B cell (primary cell): Measurements from ENCODE around the gene FUT7. TPM values are rescaled to one million over a fixed set of nuclear protein-coding genes. Genes with fewer than 3 reads are reported as not detected.
A peak's percentile ranks its signal among the peaks of the same experiment; 100 is the strongest.

ENCODE experiments used
- ATAC-seq: fragments of 200-7000 bp; cut with Tn5 transposase; one replicate; pipeline ENCODE4 v1.10.0; 2021; ENCODE audit warnings: low read depth, mild to moderate bottlenecking, moderate number of reproducible peaks, moderate library complexity
- CTCF ChIA-PET: fragments of 350-600 bp; sonication (Branson Sonifier 250); formaldehyde crosslinking; loops from one replicate; lab custom pipeline; 2021; ENCODE audit warnings: antibody characterized with exemption, inconsistent platforms; lab: Charles Lee
- POLR2A ChIA-PET: fragments of 350-600 bp; sonication (Branson Sonifier 250); formaldehyde crosslinking; loops from one replicate; lab custom pipeline; 2021; ENCODE audit warnings: antibody characterized with exemption; lab: Charles Lee
- DNase-seq: peaks from one replicate; pipeline ENCODE4 v3.0.0; 2013
- H2AFZ ChIP-seq: 2 replicates; pipeline ENCODE4 v1.6.1; 2012; ENCODE audit warnings: mild to moderate bottlenecking, low read depth, low read length; ENCODE audit not compliant: insufficient read depth, poor library complexity, severe bottlenecking
- H3K27ac ChIP-seq, 2 donors: 1 replicate in 1 of 2; 2 replicates in 1 of 2; pipeline ENCODE4 v1.5.1; 2012 to 2013; ENCODE audit warnings: low read length in 2 of 2, mild to moderate bottlenecking in 2 of 2, moderate library complexity in 1 of 2
- H3K27me3 ChIP-seq, 4 experiments: fragments of 200-600 bp in 1 of 4; sonication (generic) in 1 of 4; replicated peaks in 1 of 4; 1 replicate in 2 of 4; 2 replicates in 2 of 4; pipeline versions ENCODE4 v1.6.1 to v1.7.0; 2013 to 2016; ENCODE audit warnings: low read length in 3 of 4, mild to moderate bottlenecking in 2 of 4, mixed read lengths in 1 of 4, moderate library complexity in 1 of 4; ENCODE audit not compliant: insufficient read depth in 4 of 4, control insufficient read depth in 3 of 4; ENCODE audit errors: control extremely low read depth in 1 of 4
- H3K36me3 ChIP-seq, 2 experiments: replicated peaks in 1 of 2; 1 replicate in 1 of 2; 2 replicates in 1 of 2; pipeline versions ENCODE4 v1.6.1 to v1.7.1; 2013; ENCODE audit warnings: low read length in 1 of 2; ENCODE audit not compliant: insufficient read depth in 2 of 2, control insufficient read depth in 1 of 2; ENCODE audit errors: control extremely low read depth in 1 of 2, extremely low read depth in 1 of 2
- H3K4me1 ChIP-seq, 2 donors: fragments of 200-600 bp in 1 of 2; sonication (generic) in 1 of 2; 1 replicate in 1 of 2; 2 replicates in 1 of 2; pipeline versions ENCODE4 v1.5.1 to v1.6.1; 2013 to 2017; ENCODE audit warnings: low read length in 2 of 2; ENCODE audit not compliant: control insufficient read depth in 2 of 2, insufficient read depth in 2 of 2
- H3K4me2 ChIP-seq: replicated peaks from 2 replicates; pipeline ENCODE3; 2012; ENCODE audit warnings: mild to moderate bottlenecking, low read depth, low read length; ENCODE audit not compliant: poor library complexity, severe bottlenecking
- H3K4me3 ChIP-seq, 5 experiments: fragments of 200-600 bp in 1 of 5; sonication (generic) in 1 of 5; 1 replicate in 3 of 5; 2 replicates in 2 of 5; pipeline versions ENCODE4 v1.5.1 to v1.7.0; 2011 to 2016; ENCODE audit warnings: low read length in 4 of 5, mild to moderate bottlenecking in 4 of 5, low read depth in 2 of 5, control low read depth in 1 of 5, moderate library complexity in 1 of 5; ENCODE audit not compliant: insufficient read depth in 1 of 5; ENCODE audit errors: control extremely low read depth in 1 of 5, extremely low read depth in 1 of 5
- H3K79me2 ChIP-seq: fragments of 200-600 bp; sonication (generic); one replicate; pipeline ENCODE4 v1.6.0; 2016; ENCODE audit warnings: low read length; ENCODE audit not compliant: control insufficient read depth, insufficient read depth
- H3K9ac ChIP-seq: fragments of 200-600 bp; sonication (generic); 2 replicates; pipeline ENCODE4 v1.6.1; 2017; ENCODE audit warnings: mild to moderate bottlenecking, low read length, moderate library complexity
- H3K9me3 ChIP-seq, 3 donors: one replicate each; pipeline versions ENCODE4 v1.6.1 to v1.7.1; 2013; ENCODE audit warnings: low read length in 2 of 3; ENCODE audit not compliant: control insufficient read depth in 2 of 3, insufficient read depth in 1 of 3; ENCODE audit errors: control extremely low read depth in 1 of 3
- H4K20me1 ChIP-seq: 2 replicates; pipeline ENCODE4 v1.6.0; 2012; ENCODE audit warnings: mild to moderate bottlenecking, low read length; ENCODE audit not compliant: insufficient read depth, control insufficient read depth, poor library complexity, severe bottlenecking
- H3K27ac Mint-ChIP-seq: one replicate; pipeline ENCODE4 v1.8.0; 2021; ENCODE audit warnings: mixed read lengths
- H3K27me3 Mint-ChIP-seq: one replicate; pipeline ENCODE4 v1.8.0; 2021; ENCODE audit warnings: mixed read lengths
- H3K4me1 Mint-ChIP-seq: one replicate; pipeline ENCODE4 v1.8.0; 2021; ENCODE audit warnings: mixed read lengths
- H3K4me3 Mint-ChIP-seq: one replicate; pipeline ENCODE4 v1.8.0; 2021; ENCODE audit warnings: mixed read lengths
- H3K9me3 Mint-ChIP-seq: one replicate; pipeline ENCODE4 v1.8.0; 2022; ENCODE audit warnings: mixed read lengths; ENCODE audit not compliant: insufficient read depth
- EZH2 ChIP-seq: IDR thresholded peaks from 2 replicates; pipeline ENCODE4 v1.6.1; 2012; ENCODE audit warnings: borderline replicate concordance, low read depth, mild to moderate bottlenecking, moderate library complexity, low read length; ENCODE audit not compliant: insufficient read depth, poor library complexity, severe bottlenecking
- WGBS: methylation state at CpG from one replicate; pipeline ENCODE4 v1.1.5; 2013; ENCODE audit warnings: missing lambda C conversion rate; ENCODE audit not compliant: insufficient coverage; 5-methylcytosine and 5-hydroxymethylcytosine counted together
- intact Hi-C: fragments of 100-400 bp; cut with micrococcal nuclease; formaldehyde crosslinking; loops from one replicate; pipeline ENCODE4 v1.10.0; 2022
- polyA plus RNA-seq: library from polyadenylated mRNA; depleted of rRNA; stranded (reverse); fragments of >200 nt; gene quantifications from 2 replicates; pipeline ENCODE4 v1.2.3, GENCODE V29; 2012
- total RNA-seq, 2 donors: library from RNA; stranded (reverse); fragments of 120-200 nt in 1 of 2; gene quantifications; 1 replicate in 1 of 2; 2 replicates in 1 of 2; pipeline versions ENCODE4 v1.2.3 to v1.2.4, GENCODE V29; 2013 to 2022
- TF ChIP-seq, protein P1 (sequence below): fragments of 200-600 bp; IDR thresholded peaks from one replicate; pipeline ENCODE4 v1.8.0; 2022; ENCODE audit warnings: antibody characterized with exemption, mild to moderate bottlenecking

The FUT7 gene
- total and polyA plus RNA-seq, 2 donors (not counting 1 experiment from before 2014, with no cell fraction given) = 7.3 to 8.2 TPM

GRCh38 chr9:137028263-137029057 is 3.4 kb downstream of the FUT7 start:
- Histone ChIP-seq H3K9me3 (peaks cover 0 to 7% (median 0%) of the 10 kb centered on the region in 3 donors), H3K4me1 (peaks cover 55 to 71% of the 10 kb centered on the region in 2 donors), H3K4me2 (peak overlapping the region; percentile 100), H3K79me2 (peaks cover 12% of the 10 kb centered on the region), H3K36me3 (no peaks in the 10 kb centered on the region), H3K9ac (peak overlapping the region; percentile 70), H4K20me1 (peaks cover 11% of the 10 kb centered on the region), H3K27ac (peak overlapping the region in 1 of 2 donors; percentile 24), H3K27me3 (no peaks in the 10 kb centered on the region), H3K4me3 (peak overlapping the region in 4 of 5 experiments; percentile 64 to 77 (median 66)), H2AFZ (peak overlapping the region; percentile 83)
- CTCF ChIA-PET = interaction anchor here (0.6 to 5.9 kb wide), 37 partner anchors 9 to 262 kb away, joined by 3 to 49 read pairs (median 5); partner anchors contain the start of genes AJM1, C8G, CLIC3 and CYSRT1
- H3K27ac Mint-ChIP-seq = peak overlapping the region; percentile 74
- DNase-seq (peak; percentile 85), ATAC-seq (peak; percentile 53)
- H3K4me1 Mint-ChIP-seq = peaks cover 61% of the 10 kb centered on the region
- no peaks in the 10 kb centered on the region for H3K9me3 Mint-ChIP-seq
- intact Hi-C loops = loop anchor here (1.0 to 2.0 kb wide), 2 partner anchors 36 to 241 kb away; partner anchors contain the start of gene PAXX
- H3K27me3 Mint-ChIP-seq = no peaks in the 10 kb centered on the region
- POLR2A ChIA-PET = interaction anchor here (0.9 to 3.0 kb wide), 4 partner anchors 32 to 195 kb away, joined by 3 to 19 read pairs (median 5); partner anchors contain the start of genes CLIC3 and PAXX
- H3K4me3 Mint-ChIP-seq = peak overlapping the region; percentile 90
- TF ChIP-seq, protein P1, sequence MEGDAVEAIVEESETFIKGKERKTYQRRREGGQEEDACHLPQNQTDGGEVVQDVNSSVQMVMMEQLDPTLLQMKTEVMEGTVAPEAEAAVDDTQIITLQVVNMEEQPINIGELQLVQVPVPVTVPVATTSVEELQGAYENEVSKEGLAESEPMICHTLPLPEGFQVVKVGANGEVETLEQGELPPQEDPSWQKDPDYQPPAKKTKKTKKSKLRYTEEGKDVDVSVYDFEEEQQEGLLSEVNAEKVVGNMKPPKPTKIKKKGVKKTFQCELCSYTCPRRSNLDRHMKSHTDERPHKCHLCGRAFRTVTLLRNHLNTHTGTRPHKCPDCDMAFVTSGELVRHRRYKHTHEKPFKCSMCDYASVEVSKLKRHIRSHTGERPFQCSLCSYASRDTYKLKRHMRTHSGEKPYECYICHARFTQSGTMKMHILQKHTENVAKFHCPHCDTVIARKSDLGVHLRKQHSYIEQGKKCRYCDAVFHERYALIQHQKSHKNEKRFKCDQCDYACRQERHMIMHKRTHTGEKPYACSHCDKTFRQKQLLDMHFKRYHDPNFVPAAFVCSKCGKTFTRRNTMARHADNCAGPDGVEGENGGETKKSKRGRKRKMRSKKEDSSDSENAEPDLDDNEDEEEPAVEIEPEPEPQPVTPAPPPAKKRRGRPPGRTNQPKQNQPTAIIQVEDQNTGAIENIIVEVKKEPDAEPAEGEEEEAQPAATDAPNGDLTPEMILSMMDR = no peak
- TF ChIP-seq EZH2 = no peak
- under 1% methylated on average over 98 of the region's 98 CpGs for WGBS
